GM12864 (cell line): Measurements from ENCODE around the gene PSMD1.

ENCODE experiments used
- DNase-seq: peaks from one replicate; pipeline ENCODE4 v3.0.0-alpha.2; 2011; ENCODE audit warnings: low read depth
- H3K4me3 ChIP-seq: 2 replicates; pipeline ENCODE4 v1.5.1; 2011; ENCODE audit warnings: mild to moderate bottlenecking, low read depth, low read length, control low read depth
- TF ChIP-seq, protein P1 (sequence below): IDR thresholded peaks from 2 replicates; pipeline ENCODE4 v1.5.1; 2011; ENCODE audit warnings: low read depth, mild to moderate bottlenecking, moderate library complexity, low read length, control low read depth, inconsistent platforms; ENCODE audit errors: missing control alignments

Gene PSMD1

DNA sequence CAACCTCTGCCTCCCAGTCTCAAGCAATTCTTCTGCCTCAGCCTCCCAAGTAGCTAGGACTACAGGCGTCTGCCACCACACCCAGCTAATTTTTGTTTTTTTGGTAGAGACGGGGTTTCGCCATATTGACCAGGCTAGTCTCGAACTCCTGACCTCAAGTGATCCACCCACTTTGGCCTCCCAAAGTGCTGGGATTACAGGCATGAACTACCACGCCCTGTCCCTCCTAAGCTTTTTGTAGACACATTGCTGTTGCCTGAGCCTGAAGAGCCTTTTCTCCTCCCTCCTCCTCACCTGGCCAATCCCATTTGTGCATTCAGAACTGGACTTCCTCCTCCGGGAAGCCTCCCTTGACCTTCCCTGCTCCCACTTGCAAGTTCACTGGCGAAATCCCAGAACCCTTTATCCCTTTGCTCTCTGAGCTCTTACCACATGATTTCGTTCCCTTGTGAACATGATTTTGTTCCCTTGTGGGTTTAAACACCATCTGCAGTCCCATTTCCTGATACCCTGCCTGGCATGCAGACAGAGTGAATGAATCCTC lies 16.8 kb upstream of the PSMD1 start:
- H3K4me3 ChIP-seq, result no peak overlapping the region
- DNase-seq, result no peak
- TF ChIP-seq, protein P1, sequence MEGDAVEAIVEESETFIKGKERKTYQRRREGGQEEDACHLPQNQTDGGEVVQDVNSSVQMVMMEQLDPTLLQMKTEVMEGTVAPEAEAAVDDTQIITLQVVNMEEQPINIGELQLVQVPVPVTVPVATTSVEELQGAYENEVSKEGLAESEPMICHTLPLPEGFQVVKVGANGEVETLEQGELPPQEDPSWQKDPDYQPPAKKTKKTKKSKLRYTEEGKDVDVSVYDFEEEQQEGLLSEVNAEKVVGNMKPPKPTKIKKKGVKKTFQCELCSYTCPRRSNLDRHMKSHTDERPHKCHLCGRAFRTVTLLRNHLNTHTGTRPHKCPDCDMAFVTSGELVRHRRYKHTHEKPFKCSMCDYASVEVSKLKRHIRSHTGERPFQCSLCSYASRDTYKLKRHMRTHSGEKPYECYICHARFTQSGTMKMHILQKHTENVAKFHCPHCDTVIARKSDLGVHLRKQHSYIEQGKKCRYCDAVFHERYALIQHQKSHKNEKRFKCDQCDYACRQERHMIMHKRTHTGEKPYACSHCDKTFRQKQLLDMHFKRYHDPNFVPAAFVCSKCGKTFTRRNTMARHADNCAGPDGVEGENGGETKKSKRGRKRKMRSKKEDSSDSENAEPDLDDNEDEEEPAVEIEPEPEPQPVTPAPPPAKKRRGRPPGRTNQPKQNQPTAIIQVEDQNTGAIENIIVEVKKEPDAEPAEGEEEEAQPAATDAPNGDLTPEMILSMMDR, result no peak

DNA sequence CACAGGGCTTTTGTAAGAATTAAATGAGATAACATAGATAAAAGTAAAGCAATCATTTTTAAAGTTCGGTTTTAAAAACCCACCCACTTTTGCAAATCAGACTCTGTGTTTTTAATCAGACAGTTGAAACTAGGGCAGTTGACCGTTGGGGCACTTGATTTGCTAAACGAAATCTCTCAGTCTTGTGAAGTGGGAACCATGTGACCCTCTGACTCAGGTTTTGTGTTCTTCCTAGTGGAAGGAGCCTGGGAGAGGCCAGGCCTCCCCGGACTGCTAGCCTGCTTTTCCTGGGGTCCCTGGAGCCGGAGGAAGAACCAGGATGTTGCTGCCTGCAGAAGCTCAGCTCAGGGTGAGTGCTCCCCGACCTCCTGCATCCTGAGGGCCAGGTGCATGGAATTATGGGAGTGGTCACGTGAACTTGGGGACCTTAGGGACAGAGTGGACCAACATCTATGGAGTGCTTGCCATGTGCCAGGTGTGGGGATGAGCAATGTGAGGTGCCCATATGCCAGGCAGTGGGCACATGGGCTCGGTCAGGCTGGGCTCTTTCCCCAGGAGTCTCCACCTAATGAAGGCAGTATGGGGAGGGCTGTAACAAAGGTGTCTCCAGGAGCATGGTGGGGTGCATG lies 15.5 kb upstream of the PSMD1 start:
- TF ChIP-seq, protein P1, result no peak
- no peak for DNase-seq
- no peak overlapping the region for H3K4me3 ChIP-seq

DNA sequence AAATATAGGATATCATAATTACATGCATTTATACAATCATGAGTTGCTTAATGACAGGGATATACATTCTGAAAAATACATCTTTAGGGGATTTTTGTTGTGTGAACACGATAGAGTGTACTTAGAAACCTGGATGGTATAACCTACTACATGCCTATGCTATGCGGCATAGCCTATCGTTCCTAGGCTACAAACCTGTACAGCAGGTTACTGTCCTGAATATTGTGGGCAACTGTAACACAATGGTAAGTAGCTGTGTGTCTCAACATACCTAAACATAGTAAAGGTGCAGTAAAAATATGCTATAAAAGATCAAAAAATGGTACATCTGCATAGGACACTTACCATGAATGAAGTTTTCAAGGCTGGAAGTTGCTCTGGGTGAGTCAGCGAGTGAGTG lies 12.9 kb upstream of the PSMD1 start:
- H3K4me3 ChIP-seq, result no peak overlapping the region
- TF ChIP-seq, protein P1, result no peak
- no peak for DNase-seq

DNA sequence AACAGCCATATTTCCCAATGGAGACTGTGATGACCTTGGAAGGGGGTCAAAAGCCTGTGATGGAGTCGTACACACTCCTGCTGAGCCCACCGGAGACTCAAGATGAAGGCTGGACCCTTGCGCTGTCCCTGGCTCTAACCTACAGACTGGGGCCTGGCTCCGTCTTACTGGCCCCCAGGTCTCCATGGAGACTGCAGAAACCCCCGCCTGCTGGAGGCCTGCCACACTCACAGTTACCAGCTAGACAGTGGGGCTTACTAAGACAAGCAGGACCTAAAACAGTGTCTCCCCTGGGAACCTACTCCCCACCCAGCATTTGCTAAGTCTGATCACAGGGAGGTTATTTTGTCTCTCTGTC lies 9.8 kb upstream of the PSMD1 start:
- H3K4me3 ChIP-seq, result no peak overlapping the region
- TF ChIP-seq, protein P1, result no peak
- DNase-seq, result no peak

DNA sequence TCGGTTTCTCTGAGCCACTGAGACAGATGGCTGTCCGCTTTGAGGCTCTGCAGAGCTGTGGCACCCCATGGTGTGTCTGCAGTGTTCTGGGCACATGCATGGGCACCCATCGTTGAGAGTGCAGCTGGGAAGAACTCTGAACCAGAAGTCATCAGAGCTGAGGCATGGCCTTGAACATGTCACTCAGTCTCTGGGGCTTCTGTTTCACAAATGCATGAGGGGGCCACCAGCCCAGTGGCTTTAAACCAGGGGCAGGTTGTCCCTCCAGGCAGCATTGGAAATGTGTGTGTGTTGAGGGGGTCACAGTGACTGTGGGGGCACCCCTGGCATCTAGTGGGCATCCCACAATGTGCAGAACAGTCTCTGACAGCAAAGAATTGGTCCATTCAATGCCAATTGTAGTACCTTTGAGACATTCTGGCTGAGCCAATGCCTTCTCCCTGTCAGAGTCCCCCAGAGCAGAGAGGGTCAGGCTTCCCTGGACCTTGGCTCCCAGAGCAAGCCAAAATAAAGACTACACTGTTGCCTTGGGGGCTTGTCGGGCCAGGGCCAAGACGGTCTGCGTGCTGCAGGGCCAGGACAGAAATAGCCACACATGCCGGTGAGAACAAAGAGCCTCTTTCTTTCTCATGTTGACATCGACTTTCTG lies 9.3 kb upstream of the PSMD1 start:
- H3K4me3 ChIP-seq, result no peak overlapping the region
- no peak for DNase-seq
- TF ChIP-seq, protein P1, result no peak

DNA sequence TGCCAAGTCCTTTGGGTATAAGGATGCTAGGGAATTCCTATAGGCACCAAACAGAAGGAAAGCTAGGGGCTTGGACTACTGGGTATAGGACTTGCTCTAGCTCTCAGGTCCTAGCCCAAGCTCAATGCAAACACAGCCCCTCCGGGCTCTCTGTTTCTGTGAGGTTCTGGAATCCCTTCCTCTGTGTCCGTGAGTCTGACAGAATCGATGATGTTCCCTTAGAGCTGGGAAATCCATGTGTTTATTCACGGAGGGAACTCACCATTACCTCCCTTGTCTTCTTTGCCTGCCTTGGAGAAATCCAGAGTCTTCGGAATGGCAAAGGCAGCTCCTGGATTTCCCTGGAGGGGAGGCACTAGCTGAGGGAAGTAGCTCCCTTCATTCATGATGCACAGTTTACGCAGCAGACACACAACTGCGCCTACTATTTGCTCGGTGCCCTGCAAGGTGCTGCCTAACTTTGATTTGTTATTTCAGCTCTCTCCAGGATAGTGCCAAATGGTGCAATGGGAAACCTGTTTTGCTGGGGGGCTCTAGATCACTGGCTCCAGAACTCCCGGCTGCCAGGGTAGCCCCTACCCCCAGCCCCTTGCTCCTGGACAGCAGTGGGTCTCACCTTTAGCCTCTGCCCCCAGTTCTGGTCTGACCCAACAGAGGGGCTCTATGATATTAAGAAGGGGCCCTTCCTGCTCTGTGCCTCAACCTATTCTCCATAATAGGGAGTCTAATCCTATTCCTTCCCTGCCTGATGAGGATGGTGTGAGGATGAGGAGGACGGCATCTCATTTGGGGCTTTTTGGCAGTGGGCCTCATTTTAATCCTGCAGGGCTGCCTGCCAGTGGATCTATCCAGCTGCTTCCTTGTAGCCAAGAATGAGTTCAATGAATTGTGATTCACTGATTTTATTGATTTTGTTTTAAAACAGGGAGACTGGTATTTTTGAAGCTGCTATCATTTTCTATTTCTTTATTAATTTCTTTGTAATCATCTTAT lies 8.4 kb upstream of the PSMD1 start:
- H3K4me3 ChIP-seq, result no peak overlapping the region
- DNase-seq, result no peak
- TF ChIP-seq, protein P1, result no peak
